Right ventricle myocardium inferior (tissue), 1 donor: ENCODE data around the gene MIGA1. TPM values are rescaled to one million over a fixed set of nuclear protein-coding genes. Genes with fewer than 3 reads are reported as not detected.
A peak's percentile ranks its signal among the peaks of the same experiment; 100 is the strongest.
"Not testable (repeated sequence)": the region's sequence is repeated elsewhere in the genome, so short reads cannot be mapped to it uniquely, and the experiment has no call there.

Experiments
- ATAC-seq: fragments of 200-7000 bp; cut with Tn5 transposase; one replicate; pipeline ENCODE4 v1.9.1; 2020; ENCODE audit warnings: mild to moderate bottlenecking, moderate library complexity
- DNase-seq: peaks from one replicate; pipeline ENCODE4 v3.0.0; 2021; ENCODE audit errors: missing footprints
- intact Hi-C: fragments of 100-400 bp; cut with DNase I; formaldehyde crosslinking; loops from one replicate; pipeline ENCODE4 v1.11.0; 2022
- total RNA-seq: library from RNA; stranded (reverse); fragmentation: NEBNext Ultra II Directional; extraction: Animal tissue kit (Norgen Biotek cat#: 25700); gene quantifications from one replicate; pipeline ENCODE4 v1.2.1, GENCODE V29; 2021
- donor health status: DM: no; HTN: yes; CAD: no; lungs with severe emphysema.

MIGA1 gene
- total RNA-seq, 1 donor from 2014 or later: 9.9 TPM

DNA sequence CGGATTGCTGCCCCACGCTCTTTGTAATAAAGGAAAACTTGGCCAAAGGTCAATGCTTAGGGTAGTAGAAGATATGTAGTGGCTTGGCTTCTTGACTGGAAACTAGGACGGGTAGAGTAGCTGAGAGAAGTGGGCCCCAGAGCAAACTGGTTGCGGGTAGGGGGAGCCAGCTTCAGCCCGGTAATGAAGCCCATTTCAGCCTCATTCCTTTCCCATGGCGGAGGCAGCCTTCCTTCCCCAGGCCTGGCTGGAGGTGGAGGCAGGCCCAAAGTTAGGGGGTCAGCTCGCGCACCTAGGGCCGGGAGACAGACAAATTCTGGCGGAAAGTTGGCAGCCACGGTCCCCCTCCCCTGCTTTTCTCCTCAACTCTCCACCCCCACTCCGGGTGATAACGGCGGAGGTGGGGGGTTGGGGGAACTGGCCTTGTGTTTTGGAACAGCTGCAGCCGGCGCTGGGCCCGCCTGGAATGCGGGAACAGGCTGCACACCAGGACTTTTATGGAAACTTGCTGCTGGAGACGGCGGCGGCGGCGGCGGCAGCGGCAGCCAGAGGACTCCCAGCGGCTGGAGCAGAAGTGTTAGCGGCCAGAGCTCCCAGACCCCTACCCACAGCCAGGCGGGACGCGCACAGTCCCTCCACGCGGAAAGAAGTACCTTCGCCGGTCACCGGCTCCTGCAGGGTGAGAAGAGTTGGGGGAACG, 108.8 kb downstream of the MIGA1 start, which contains the start of gene NEXN:
Gene NEXN (plus strand): TSS at position 544 of the 700 bp plus-strand sequence. CDS start 27,483 bp downstream, outside the sequence.
- intact Hi-C loops: loop anchor here (1.0 kb wide), 1 partner anchor 55 kb away; no protein-coding TSS in a partner anchor
- peak; percentile 92 for ATAC-seq

DNA sequence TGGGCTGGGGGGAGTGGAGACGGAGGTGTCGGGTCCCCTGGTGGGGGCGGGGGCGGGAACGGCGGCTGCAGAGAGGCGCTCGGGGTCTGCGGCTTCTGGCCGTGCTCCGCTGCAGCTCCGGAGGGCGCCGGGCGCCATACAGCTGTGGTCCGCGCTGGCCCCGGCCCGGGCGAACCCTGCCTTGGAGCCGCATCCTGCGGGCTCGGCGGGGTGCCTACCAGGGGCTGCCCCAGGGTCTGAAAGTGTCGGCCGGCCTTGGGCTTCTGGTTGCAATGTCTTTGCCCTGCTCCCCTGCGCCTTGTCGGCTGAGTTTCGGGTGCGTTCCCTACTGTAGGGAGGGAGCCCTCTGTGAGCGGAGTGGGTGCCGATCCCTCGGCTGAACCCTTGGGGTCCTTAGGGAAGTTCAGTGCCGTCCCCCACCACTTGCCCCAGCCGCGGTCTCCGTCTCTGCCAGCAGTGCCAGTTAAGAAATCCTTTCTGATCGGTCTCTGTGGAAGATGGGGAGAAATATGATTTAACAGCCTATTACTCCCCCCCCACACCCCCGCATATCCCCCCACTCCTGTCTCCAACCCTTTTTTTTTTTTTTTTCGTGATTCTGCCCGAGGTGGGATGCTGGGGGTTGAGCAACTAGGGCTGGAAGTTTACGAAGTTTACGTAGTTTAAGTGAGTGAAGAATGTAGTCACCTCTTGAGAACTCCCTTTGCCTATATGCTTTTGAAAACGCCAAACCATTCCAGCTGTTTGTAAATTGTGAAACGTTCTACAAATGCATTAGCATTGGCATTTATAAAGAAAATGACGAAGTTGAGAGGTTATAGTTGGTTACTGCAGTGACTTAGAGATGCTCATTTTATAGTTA, 109.6 kb downstream of the MIGA1 start:
- ATAC-seq: peak; percentile 51
- intact Hi-C loops: loop anchor here (1.0 kb wide), 1 partner anchor 56 kb away; no protein-coding TSS in a partner anchor
- peak; percentile 75 for DNase-seq

More for the DNA sequence above, 108.8 kb downstream of the MIGA1 start, which contains the start of gene NEXN:
- DNase-seq: peak; percentile 91

DNA sequence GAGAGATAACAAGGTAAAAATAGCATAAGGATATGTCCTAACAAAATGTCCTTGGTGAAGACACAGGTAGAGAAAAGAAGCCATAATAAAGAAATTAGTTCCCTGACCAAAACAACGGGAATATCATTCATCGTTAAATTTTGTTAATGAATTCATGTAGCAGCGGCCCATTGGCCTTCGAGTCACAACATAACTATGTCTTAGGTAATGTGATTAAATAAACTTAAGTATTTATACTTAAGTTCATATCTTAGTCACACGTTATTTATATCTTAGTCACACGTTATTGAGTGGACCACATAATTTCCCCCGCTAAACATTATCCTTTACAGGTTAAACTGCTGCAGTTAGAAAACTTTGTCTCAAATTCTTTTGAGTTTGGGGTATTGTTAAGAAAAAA, 110.2 kb downstream of the MIGA1 start:
- intact Hi-C loops: no loop called here
- DNase-seq: no peak
- ATAC-seq: peak; percentile 6

GRCh38 chr1:77891200-77891599, 111.8 kb downstream of the MIGA1 start:
- intact Hi-C loops: no loop called here
- DNase-seq: no peak
- ATAC-seq: no peak

DNA sequence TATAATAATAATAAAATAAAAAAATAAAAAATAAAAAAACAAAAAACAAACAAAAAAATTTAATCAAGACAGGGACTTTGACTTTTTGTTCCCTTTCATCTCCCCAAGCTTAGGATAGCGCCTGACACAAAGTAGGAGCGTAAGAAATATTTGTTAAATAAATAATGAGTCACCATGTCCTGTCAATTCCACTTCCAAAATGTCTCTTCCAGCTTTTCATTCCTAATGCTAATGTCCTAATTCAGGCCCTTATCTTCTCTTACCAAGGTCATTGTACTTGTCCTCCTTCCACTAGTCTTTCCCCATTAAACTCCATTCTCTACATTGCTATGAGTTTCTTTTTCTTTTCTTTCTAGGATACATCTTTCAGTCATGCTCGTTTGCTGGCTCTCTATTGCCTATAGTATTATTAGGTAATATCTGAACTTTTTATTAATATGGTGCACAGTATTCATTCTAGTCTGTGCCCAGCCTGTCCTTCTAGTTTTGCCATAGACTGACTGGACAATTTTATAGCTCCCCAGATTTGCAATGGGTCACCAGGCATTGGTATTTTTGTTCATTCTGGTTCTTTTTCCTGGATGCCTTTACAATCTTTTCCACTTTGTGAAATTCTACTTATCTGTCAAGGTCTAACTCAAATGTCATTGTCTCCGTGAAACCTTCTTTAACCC, 120.3 kb downstream of the MIGA1 start:
- ATAC-seq (peak; percentile 42), DNase-seq (no peak)
- intact Hi-C loops: loop anchor here (5.0 kb wide), 1 partner anchor 223 kb away; no protein-coding TSS in a partner anchor

DNA sequence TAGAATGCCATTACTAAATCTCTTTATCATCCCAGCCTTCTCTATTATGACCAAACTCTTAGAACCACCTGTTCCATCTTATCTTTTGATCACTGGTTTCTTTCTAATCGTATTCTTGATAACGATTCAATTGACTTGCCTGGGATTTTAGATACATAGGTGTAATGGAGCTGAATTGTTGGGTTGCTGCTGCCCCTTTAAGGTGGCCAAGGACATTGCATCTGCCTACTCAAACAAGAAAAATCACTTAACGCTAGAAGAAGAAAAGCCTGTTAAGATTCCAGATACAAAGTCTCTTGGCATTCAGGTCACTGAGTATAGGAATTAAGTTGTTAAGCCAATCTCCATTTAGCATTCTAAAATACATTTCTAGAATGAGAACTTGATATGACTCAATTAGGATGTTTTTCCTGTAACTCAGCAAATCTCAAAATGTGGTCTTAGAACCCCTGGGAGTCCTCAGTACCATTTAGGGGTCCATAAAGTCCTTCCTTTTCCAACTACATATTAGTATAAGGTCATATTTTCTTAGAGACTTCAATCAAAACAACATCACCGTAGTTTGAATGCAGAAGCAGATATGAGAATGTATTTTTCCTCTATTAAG, 121.3 kb downstream of the MIGA1 start:
- intact Hi-C loops: loop anchor here (5.0 kb wide), 1 partner anchor 222 kb away; no protein-coding TSS in a partner anchor
- no peak for DNase-seq
- ATAC-seq: peak; percentile 49

- ATAC-seq: peak; percentile 20
- intact Hi-C loops: no loop called here
- DNase-seq: no peak
Observed at GRCh38 chr1:77905603-77906002, 126.2 kb downstream of the MIGA1 start.

DNA sequence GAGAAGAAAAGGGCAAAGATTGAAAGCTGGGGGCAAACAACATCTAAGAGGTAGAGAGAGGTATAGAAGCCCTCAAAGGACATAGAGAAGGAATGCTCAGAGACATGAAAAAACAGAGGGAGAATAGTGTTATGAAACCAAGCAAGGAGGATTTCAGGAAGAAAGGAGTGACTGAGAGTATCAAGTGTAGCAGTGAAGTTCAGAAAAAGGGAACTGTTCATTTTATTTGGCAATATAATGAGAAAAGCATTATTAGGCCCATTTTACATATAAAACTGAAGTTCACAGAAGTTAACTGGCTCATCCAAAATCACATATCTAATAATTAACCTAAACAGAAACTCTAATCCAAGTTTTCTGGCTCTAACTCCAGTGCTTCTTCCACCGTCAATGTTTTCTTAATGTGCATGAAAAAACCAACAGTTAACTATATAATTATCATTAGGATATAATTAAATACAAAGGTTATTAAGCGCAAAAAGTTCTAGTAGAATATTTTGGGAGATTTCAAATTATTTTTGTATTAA, 126.6 kb downstream of the MIGA1 start:
- no peak for DNase-seq
- intact Hi-C loops: no loop called here
- no peak for ATAC-seq

- DNase-seq (no peak), ATAC-seq (no peak)
Observed at GRCh38 chr1:77906624-77907023, 127.2 kb downstream of the MIGA1 start.

DNA sequence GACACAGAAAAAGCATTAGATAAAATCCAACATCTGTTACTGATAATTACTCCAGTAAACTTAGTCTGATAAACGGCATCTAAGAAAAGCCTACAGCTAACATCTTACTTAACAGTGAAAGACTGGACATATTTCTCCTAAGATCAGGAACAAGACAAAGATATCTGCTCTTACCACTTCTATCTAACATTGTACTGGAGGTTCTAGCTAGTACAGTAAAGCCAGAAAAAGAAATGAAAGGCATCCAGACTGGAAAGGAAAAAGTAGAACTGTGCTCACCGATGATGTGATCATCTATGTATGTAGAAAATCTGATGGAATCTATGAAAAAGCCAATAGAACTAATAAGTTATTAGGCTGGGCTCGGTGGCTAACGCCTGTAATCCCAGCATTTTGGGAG, 130.7 kb downstream of the MIGA1 start:
- intact Hi-C loops: no loop called here
- DNase-seq (no peak), ATAC-seq (no peak)

More at GRCh38 chr1:77906624-77907023, 127.2 kb downstream of the MIGA1 start:
- intact Hi-C loops: no loop called here

DNA sequence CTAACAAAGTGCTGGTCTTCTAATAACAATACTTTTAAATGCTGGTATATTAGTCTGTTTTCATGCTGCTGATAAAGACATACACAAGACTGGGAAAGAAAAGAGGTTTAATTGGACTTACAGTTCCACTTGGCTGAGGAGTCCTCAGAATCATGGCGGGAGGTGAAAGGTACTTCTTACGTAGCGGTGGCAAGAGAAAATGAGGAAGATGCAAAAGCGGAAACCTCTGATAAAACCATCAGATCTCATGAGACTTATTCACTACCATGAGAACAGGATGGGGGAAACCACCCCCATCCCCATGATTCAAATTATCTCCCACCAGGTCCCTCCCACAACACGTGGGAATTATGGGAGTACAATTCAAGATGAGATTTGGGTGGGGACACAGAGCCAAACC, 139.5 kb downstream of the MIGA1 start:
- intact Hi-C loops, ATAC-seq: not testable (repeated sequence)

GRCh38 chr1:77925518-77925917, 146.1 kb downstream of the MIGA1 start:
- ATAC-seq (no peak), DNase-seq (no peak)
- intact Hi-C loops: no loop called here

More for the DNA sequence above, 139.5 kb downstream of the MIGA1 start:
- DNase-seq: not testable (repeated sequence)

DNA sequence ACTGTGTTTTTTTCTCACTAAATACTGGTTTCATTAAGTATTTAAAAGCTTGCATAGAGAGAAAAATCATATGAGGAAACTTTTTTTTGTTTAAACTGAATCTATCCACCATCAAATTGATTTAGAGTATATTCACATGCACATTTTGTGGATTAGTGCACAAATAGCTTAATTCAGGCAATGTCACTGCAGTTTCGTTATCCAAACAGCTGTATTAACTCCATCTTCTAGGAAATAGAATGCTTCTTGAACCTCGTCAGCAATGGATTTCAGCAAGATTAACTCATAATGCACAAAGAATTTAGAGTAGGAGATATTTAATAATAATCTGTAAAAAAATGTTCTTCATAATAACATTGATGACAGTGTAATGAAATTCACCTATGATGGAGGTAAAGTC, 146.5 kb downstream of the MIGA1 start:
- DNase-seq: no peak
- intact Hi-C loops: no loop called here

GRCh38 chr1:77926561-77927357, 147.3 kb downstream of the MIGA1 start:
- intact Hi-C loops: no loop called here
- DNase-seq: no peak
- no peak for ATAC-seq

More for the DNA sequence above, 146.5 kb downstream of the MIGA1 start:
- no peak for ATAC-seq

DNA sequence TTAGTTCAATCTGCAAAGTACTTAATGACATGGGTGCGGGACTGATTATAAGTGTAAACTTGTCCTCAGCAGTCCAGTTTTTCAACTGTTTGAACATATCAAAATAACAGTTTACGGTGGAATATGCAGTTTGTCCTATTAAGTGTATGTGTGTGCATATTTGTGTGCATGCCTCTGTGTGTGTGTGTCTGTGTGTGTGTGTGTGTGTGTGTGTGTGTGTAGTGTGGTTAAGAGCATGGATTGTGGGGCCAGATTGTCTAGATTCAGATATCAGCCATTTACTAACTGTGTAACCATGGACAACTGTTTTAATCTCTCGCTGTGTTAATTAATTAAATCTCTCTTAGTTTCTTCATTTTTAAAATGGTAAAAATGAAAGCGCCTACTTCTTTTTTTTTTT, 148.0 kb downstream of the MIGA1 start:
- intact Hi-C loops: no loop called here
- no peak for ATAC-seq

More for the DNA sequence above, 148.0 kb downstream of the MIGA1 start:
- no peak for DNase-seq
